GM12878 (cell line): ENCODE measurements around the gene TOLLIP.
"Not testable (repeated sequence)": the region's sequence is repeated elsewhere in the genome, so short reads cannot be mapped to it uniquely, and the experiment has no call there.

Source experiments
- EZH2 ChIP-seq: IDR thresholded peaks from 2 replicates; pipeline ENCODE4 v1.6.1; 2012; ENCODE audit warnings: low read depth, mild to moderate bottlenecking, control low read depth, inconsistent platforms, low read length, borderline replicate concordance; ENCODE audit not compliant: control insufficient read depth
- POLR2AphosphoS5 ChIP-seq: IDR thresholded peaks from 2 replicates; pipeline ENCODE4 v1.6.1; 2011; ENCODE audit warnings: mild to moderate bottlenecking, low read length, inconsistent platforms
- TF ChIP-seq, protein P1 (sequence below): IDR thresholded peaks from 2 replicates; pipeline ENCODE4 v1.6.1; 2011; ENCODE audit warnings: borderline replicate concordance, low read depth, mild to moderate bottlenecking, moderate library complexity, mixed read lengths, low read length; ENCODE audit not compliant: insufficient read depth; ENCODE audit errors: extremely low read length

DNA sequence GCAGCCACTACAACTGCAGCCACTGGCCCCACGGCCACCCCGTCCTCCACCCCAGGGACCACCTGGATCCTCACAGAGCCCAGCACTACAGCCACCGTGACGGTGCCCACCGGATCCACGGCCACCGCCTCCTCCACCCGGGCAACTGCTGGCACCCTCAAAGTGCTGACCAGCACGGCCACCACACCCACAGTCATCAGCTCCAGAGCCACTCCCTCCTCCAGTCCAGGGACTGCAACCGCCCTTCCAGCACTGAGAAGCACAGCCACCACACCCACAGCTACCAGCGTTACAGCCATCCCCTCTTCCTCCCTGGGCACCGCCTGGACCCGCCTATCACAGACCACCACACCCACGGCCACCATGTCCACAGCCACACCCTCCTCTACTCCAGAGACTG is 63.1 kb downstream of the TOLLIP start:
- TF ChIP-seq, protein P1, sequence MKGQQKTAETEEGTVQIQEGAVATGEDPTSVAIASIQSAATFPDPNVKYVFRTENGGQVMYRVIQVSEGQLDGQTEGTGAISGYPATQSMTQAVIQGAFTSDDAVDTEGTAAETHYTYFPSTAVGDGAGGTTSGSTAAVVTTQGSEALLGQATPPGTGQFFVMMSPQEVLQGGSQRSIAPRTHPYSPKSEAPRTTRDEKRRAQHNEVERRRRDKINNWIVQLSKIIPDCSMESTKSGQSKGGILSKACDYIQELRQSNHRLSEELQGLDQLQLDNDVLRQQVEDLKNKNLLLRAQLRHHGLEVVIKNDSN, result not testable (repeated sequence)
- TF ChIP-seq EZH2, POLR2AphosphoS5: not testable (repeated sequence)
